ENCODE data around the gene UPP1. TPM values are rescaled to one million over a fixed set of nuclear protein-coding genes. Genes with fewer than 3 reads are reported as not detected.

The UPP1 gene
- total and polyA plus RNA-seq, 2 of the 13 experiments (the other 11 are each of a cell fraction or from before 2014, with no cell fraction given) = 5.7 to 9.8 TPM

- H3K9me3 ChIP-seq (ENCODE audit: low read length) = peaks cover 10% of the 10 kb centered on the region; the same call in 1 of the 2 replicates
- in situ Hi-C loops (cut with HindIII; ENCODE audit: extremely low pct_ligation_motif_present, low pct_unique_long_range_greater_than_20kb) = no loop called here
- BruUV-seq (replicated peaks) = no TSS peak
- H3K79me2 ChIP-seq (ENCODE audit: insufficient read depth, low read length) = no peaks in the 10 kb centered on the region
- no peaks in the 10 kb centered on the region for H4K20me1 ChIP-seq (ENCODE audit: insufficient read depth, low read length)
- DNase-seq (ENCODE audit: low spot score) = peak; percentile 95
- WGBS (ENCODE audit: low lambda C conversion rate) = under 1% methylated on average over 4 of the region's 4 CpGs
- H2AFZ ChIP-seq (ENCODE audit: low read length) = no peak overlapping the region
- intact Hi-C loops (cut with micrococcal nuclease; ENCODE audit: unreplicated experiment) = no loop called here
- peak overlapping the region; percentile 62 for H3K9ac ChIP-seq (ENCODE audit: insufficient read depth, low read depth, low read length)
- no peaks in the 10 kb centered on the region for H3K36me3 ChIP-seq (replicated peaks in 1 of 2; ENCODE audit: control insufficient read depth in 1 of 2, insufficient read depth in 2 of 2, low read length in 2 of 2)
- peak; percentile 79 for ATAC-seq
- peak overlapping the region; percentile 78 for H3K4me2 ChIP-seq (ENCODE audit: low read depth, low read length)
- peak overlapping the region in 1 of 3 experiments; percentile 26; a peak in 1 of 6 replicates for H3K4me3 ChIP-seq (replicated peaks in 1 of 3; ENCODE audit: insufficient read depth in 1 of 3, low read depth in 2 of 3, low read length in 3 of 3)
- peak overlapping the region; percentile 83 for H3K27ac ChIP-seq (ENCODE audit: extremely low read length, insufficient read depth, low read length)
- H3K4me1 ChIP-seq (ENCODE audit: insufficient read depth, low read length) = peaks cover 82% of the 10 kb centered on the region
- peak; percentile 40 for FAIRE-seq
- ChIA-PET POLR2A (interaction anchor here (0.7 to 2.3 kb wide), 3 partner anchors 11 to 59 kb away, joined by 4 to 20 read pairs (median 11); partner anchors contain the start of gene UPP1), CTCF (ENCODE audit: low intra/inter-chr PET ratio, low total read pairs) (no interaction called here)
- H3K27me3 ChIP-seq (ENCODE audit: control insufficient read depth in 1 of 2, insufficient read depth in 2 of 2, low read length in 2 of 2) = no peaks in the 10 kb centered on the region
- TF ChIP-seq ZBTB34 (CRISPR knock-in tag; IDR thresholded peaks at IDR 0.05) (no peak), SRF (IDR thresholded peaks at IDR 0.05; ENCODE audit: low read depth, low read length) (no peak), SIX4 (CRISPR knock-in tag; IDR thresholded peaks at IDR 0.05) (0 out of 2 replicates have a peak, but pooled peaks have one; percentile 44), FOXK1 (CRISPR knock-in tag; IDR thresholded peaks at IDR 0.05; ENCODE audit: borderline replicate concordance, low read depth) (peak; percentile 80; the same call in 1 of the 2 replicates), EHMT2 (IDR thresholded peaks at IDR 0.05; ENCODE audit: borderline replicate concordance, low read depth, low read length) (0 out of 2 replicates have a peak, but pooled peaks have one; percentile 32), ZNF777 (CRISPR knock-in tag; IDR thresholded peaks at IDR 0.05) (no peak), PHF5A (CRISPR knock-in tag; IDR thresholded peaks at IDR 0.05; ENCODE audit: low read depth, unreplicated experiment) (peak; percentile 78), ZNF891 (CRISPR knock-in tag; IDR thresholded peaks at IDR 0.05) (no peak), HMGXB4 (CRISPR knock-in tag; IDR thresholded peaks at IDR 0.05; ENCODE audit: borderline replicate concordance in 1 of 2, low read depth in 1 of 2) (peak in 1 of 2 experiments; percentile 47; a peak in 1 of 4 replicates), MAFF (IDR thresholded peaks at IDR 0.05; ENCODE audit: low read depth, low read length) (no peak), CREM (IDR thresholded peaks at IDR 0.05) (peak; percentile 61), CREM (CRISPR knock-in tag; IDR thresholded peaks at IDR 0.05) (no peak), ZBTB37 (CRISPR knock-in tag; IDR thresholded peaks at IDR 0.05) (peak; percentile 72; the same call in 1 of the 2 replicates), ZNF331 (CRISPR knock-in tag; IDR thresholded peaks at IDR 0.05) (peak; percentile 78; the same call in 1 of the 2 replicates), DPF2 (CRISPR knock-in tag; IDR thresholded peaks at IDR 0.05; ENCODE audit: borderline replicate concordance, low read depth) (peak; percentile 72; the same call in 1 of the 2 replicates), ZNF549 (CRISPR knock-in tag; IDR thresholded peaks at IDR 0.05) (no peak), NR2F1 (CRISPR knock-in tag; IDR thresholded peaks at IDR 0.05) (peak; percentile 81 to 95), REPIN1 (CRISPR knock-in tag; IDR thresholded peaks at IDR 0.05; ENCODE audit: borderline replicate concordance, low read depth) (peak; percentile 50; the same call in 1 of the 2 replicates)
Measured at GRCh38 chr7:48144291-48144768, 55.3 kb downstream of the UPP1 start.

Data from HepG2 (cell line).